ENCODE measurements around the gene CCDC106. TPM values are rescaled to one million over a fixed set of nuclear protein-coding genes. Genes with fewer than 3 reads are reported as not detected.

Gene CCDC106
- total RNA-seq, 1 donor from 2014 or later = 8.3 TPM

DNA sequence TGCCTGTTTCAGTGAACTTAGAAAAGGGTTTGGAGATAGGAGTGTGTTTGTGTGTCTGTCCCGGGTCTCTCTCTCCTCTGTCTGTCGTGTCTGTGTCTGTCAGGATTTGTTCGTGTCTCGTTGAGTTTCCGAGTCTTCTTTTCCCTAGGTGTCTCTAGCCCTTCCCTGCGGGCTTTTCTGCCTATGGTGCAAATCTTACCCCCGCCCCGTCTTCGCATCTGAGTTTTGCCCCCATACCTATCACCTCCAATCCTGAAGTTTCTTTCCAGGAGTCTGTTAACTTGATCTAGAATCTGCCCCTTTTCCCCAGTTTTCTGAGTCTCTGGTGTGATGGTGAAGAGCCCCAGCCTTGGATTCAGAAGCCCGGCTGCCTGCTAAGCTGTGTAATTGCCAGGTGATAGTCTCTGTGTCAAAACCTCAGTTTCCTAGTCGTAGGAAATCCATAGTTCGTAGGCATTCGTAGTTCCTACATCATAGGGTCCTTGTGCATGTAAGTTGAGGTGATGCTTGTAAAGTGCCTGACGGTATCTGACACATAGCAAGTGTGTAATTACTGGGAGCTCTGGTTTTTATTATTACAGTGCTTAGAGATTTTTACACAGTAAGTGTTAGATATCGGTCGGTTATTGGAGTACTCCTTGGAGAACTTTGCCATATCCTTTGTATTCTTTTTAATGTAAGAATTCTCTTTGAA lies 27.8 kb downstream of the CCDC106 start:
- intact Hi-C loops (cut with DNase I) = no loop called here
- peaks cover 0 to 45% of the 10 kb centered on the region in 2 donors for H3K36me3 ChIP-seq

GRCh38 chr19:55676383-55676782 lies 28.4 kb downstream of the CCDC106 start:
- Histone ChIP-seq H3K9me3 (no peaks in the 10 kb centered on the region), H3K27ac (no peak overlapping the region), H3K36me3 (peaks cover 0 to 49% of the 10 kb centered on the region in 2 donors), H3K4me1 (peaks cover 66% of the 10 kb centered on the region), H3K27me3 (no peaks in the 10 kb centered on the region), H3K4me3 (peak overlapping the region; percentile 71 to 84)
- intact Hi-C loops (cut with DNase I) = no loop called here
- TF ChIP-seq, protein P1, sequence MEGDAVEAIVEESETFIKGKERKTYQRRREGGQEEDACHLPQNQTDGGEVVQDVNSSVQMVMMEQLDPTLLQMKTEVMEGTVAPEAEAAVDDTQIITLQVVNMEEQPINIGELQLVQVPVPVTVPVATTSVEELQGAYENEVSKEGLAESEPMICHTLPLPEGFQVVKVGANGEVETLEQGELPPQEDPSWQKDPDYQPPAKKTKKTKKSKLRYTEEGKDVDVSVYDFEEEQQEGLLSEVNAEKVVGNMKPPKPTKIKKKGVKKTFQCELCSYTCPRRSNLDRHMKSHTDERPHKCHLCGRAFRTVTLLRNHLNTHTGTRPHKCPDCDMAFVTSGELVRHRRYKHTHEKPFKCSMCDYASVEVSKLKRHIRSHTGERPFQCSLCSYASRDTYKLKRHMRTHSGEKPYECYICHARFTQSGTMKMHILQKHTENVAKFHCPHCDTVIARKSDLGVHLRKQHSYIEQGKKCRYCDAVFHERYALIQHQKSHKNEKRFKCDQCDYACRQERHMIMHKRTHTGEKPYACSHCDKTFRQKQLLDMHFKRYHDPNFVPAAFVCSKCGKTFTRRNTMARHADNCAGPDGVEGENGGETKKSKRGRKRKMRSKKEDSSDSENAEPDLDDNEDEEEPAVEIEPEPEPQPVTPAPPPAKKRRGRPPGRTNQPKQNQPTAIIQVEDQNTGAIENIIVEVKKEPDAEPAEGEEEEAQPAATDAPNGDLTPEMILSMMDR (IDR thresholded peaks at IDR 0.05) = no peak
- no peak for TF ChIP-seq POLR2A (IDR thresholded peaks at IDR 0.05)
- no peak for DNase-seq (ENCODE audit: extremely low spot score in 2 of 2)

More for the DNA sequence above, 27.8 kb downstream of the CCDC106 start:
- DNase-seq (ENCODE audit: extremely low spot score in 2 of 2) = no peak
- Histone ChIP-seq H3K9me3 (no peaks in the 10 kb centered on the region), H3K4me3 (peak overlapping the region; percentile 71 to 84), H3K27ac (peak overlapping the region; percentile 89), H3K4me1 (peaks cover 66% of the 10 kb centered on the region), H3K27me3 (no peaks in the 10 kb centered on the region)
- TF ChIP-seq POLR2AphosphoS5 (IDR thresholded peaks at IDR 0.05; ENCODE audit: insufficient read depth in 1 of 2, low read depth in 1 of 2) (no peak), POLR2A (IDR thresholded peaks at IDR 0.05) (no peak)
- TF ChIP-seq, protein P1 (IDR thresholded peaks at IDR 0.05) = no peak

DNA sequence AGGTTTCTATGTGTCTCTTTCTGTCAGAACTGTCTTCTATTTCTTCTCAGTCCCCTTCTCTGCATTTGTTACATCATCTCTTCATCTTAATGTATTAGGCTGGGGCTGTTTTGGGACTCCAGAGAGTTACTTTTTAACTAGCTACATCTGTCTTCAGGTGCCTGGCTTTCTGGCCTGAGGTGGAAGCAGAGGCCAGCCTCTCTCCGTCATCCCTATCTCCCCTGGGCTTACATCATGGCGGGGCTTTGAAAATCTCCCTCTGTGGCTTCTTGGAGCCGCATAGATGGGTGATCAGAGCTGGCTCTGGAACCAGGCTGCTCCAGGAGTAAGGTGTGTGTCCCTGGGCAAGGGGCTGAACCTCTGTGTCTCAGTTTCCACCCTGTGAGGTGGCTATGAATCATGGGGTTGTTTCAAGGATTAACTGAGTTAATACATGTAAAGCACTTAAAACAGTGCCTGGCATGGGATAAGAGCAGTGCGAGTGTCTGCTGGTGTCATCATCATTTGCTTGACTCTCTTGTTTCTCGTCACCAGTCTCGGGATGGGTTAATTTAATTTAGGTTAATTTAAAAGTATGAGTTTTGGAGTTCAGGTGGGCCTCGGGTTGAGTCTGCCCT lies 29.0 kb downstream of the CCDC106 start:
- intact Hi-C loops (cut with DNase I) = no loop called here
- H3K27me3 ChIP-seq = no peaks in the 10 kb centered on the region
- H3K4me3 ChIP-seq = peak overlapping the region in 1 of 2 donors; percentile 71
- H3K9me3 ChIP-seq = no peaks in the 10 kb centered on the region
- no peak overlapping the region for H3K27ac ChIP-seq
- DNase-seq (ENCODE audit: extremely low spot score in 2 of 2) = no peak
- no peak for TF ChIP-seq POLR2AphosphoS5 (IDR thresholded peaks at IDR 0.05; ENCODE audit: insufficient read depth in 1 of 2, low read depth in 1 of 2)
- peaks cover 66% of the 10 kb centered on the region for H3K4me1 ChIP-seq
- H3K36me3 ChIP-seq = peaks cover 0 to 50% of the 10 kb centered on the region in 2 donors

GRCh38 chr19:55677572-55678028 lies 29.6 kb downstream of the CCDC106 start:
- H3K36me3 ChIP-seq = peaks cover 0 to 52% of the 10 kb centered on the region in 2 donors

DNA sequence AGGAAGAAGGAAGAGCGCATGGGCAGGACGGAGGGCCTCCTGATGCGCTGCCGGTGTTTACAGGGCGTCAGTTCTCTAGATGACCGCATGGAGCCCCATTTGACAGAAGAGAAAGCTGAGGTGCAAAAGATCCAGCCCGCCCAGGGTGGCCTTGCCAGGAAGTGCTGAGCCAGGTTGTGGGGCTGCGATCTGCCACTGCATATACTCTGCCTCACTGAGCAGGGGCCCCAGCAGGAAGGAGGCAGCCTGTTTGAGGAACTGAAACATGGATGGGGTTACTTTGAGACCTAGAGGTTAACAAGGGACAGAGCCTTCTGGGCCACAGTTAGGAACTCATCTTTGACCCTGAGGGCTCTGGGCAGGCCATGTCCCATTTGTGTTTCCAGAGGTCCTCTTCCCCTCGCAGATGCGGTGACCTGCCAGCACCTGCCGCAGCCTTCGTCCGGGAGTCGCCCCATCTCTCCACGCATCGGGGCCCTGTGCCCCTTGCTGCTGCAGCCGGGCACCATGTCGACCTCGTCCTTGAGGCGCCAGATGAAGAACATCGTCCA lies 30.2 kb downstream of the CCDC106 start:
- TF ChIP-seq POLR2AphosphoS5 (IDR thresholded peaks at IDR 0.05; ENCODE audit: insufficient read depth in 1 of 2, low read depth in 1 of 2) (no peak), POLR2A (IDR thresholded peaks at IDR 0.05) (no peak)
- TF ChIP-seq, protein P1 (IDR thresholded peaks at IDR 0.05) = no peak
- Histone ChIP-seq H3K36me3 (peaks cover 0 to 52% of the 10 kb centered on the region in 2 donors), H3K4me3 (no peak overlapping the region), H3K27me3 (no peaks in the 10 kb centered on the region), H3K4me1 (peaks cover 66% of the 10 kb centered on the region), H3K9me3 (no peaks in the 10 kb centered on the region), H3K27ac (no peak overlapping the region)
- DNase-seq (ENCODE audit: extremely low spot score in 2 of 2) = no peak
- intact Hi-C loops (cut with DNase I) = no loop called here

More at GRCh38 chr19:55677572-55678028, 29.6 kb downstream of the CCDC106 start:
- Histone ChIP-seq H3K27ac (no peak overlapping the region), H3K4me3 (no peak overlapping the region), H3K9me3 (no peaks in the 10 kb centered on the region), H3K4me1 (peaks cover 66% of the 10 kb centered on the region), H3K27me3 (no peaks in the 10 kb centered on the region)
- DNase-seq (ENCODE audit: extremely low spot score in 2 of 2) = no peak
- intact Hi-C loops (cut with DNase I) = no loop called here
- TF ChIP-seq, protein P1 (IDR thresholded peaks at IDR 0.05) = no peak
- TF ChIP-seq POLR2A (IDR thresholded peaks at IDR 0.05) = no peak
- TF ChIP-seq POLR2AphosphoS5 (IDR thresholded peaks at IDR 0.05; ENCODE audit: insufficient read depth in 1 of 2, low read depth in 1 of 2) = no peak

All from vagina (tissue), 2 donors.